ENCODE data around the gene RALGPS1. TPM values are rescaled to one million over a fixed set of nuclear protein-coding genes. Genes with fewer than 3 reads are reported as not detected.

The RALGPS1 gene
- total RNA-seq, 2 experiments from 2014 or later = 14.1 to 14.4 TPM

DNA sequence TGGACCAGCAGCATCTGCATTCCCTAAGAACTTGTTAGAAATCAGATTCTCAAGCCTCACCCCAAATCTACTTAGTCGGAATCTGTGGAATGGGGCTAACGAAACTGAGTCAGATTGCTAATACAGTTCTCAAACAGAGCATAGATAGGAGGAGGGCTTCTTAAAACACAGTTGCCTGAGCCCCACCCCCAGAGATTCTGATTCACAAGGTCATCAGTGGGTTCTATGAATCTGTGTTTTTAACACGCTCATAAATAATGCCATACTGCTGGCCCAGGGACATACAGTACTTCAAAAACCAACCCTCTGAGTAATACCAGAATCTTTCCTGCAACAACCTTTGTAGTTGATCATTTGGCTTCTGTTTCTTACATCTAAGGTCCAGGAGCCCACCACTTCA, 317.1 kb downstream of the RALGPS1 start:
- Histone ChIP-seq H2AFZ (ENCODE audit: low read length) (no peak overlapping the region), H3K4me1 (ENCODE audit: insufficient read depth, low read length, poor library complexity, severe bottlenecking) (no peaks in the 10 kb centered on the region), H4K20me1 (ENCODE audit: insufficient read depth, low read length) (no peaks in the 10 kb centered on the region), H3K4me2 (ENCODE audit: low read length) (no peak overlapping the region), H3K4me3 (ENCODE audit: low read depth, low read length, poor library complexity, severe bottlenecking) (no peak overlapping the region), H3K36me3 (ENCODE audit: insufficient read depth, low read length) (no peaks in the 10 kb centered on the region; the same call in 1 of the 2 replicates), H3K79me2 (ENCODE audit: insufficient read depth, low read depth, low read length) (no peaks in the 10 kb centered on the region), H3K27ac (ENCODE audit: low read depth, low read length, poor library complexity, severe bottlenecking) (no peak overlapping the region), H3K9me3 (ENCODE audit: low read length) (no peaks in the 10 kb centered on the region), H3K9me2 (ENCODE audit: insufficient read depth, low read length) (no peaks in the 10 kb centered on the region)
- POLR2A ChIA-PET = no interaction called here
- no peak for TF ChIP-seq EZH2phosphoT487 (IDR thresholded peaks at IDR 0.05; ENCODE audit: borderline replicate concordance, low read depth, low read length)
- TF ChIP-seq CTCF (conservative IDR thresholded peaks at IDR 0.05; ENCODE audit: low read length) = no peak
- BruUV-seq (replicated peaks) = no TSS peak
- intact Hi-C loops (cut with micrococcal nuclease; ENCODE audit: unreplicated experiment) = no loop called here
- CTCF ChIA-PET (ENCODE audit: unreplicated experiment) = no interaction called here
- DNase-seq (ENCODE audit: low spot score) = no peak

- H2AFZ ChIP-seq (ENCODE audit: low read length) = no peak overlapping the region
- no peaks in the 10 kb centered on the region for H3K4me1 ChIP-seq (ENCODE audit: insufficient read depth, low read length, poor library complexity, severe bottlenecking)
- H3K9me3 ChIP-seq (ENCODE audit: low read length) = no peaks in the 10 kb centered on the region
- H3K79me2 ChIP-seq (ENCODE audit: insufficient read depth, low read depth, low read length) = no peaks in the 10 kb centered on the region
- no TSS peak for BruUV-seq (replicated peaks)
- intact Hi-C loops (cut with micrococcal nuclease; ENCODE audit: unreplicated experiment) = no loop called here
- CTCF ChIA-PET (ENCODE audit: unreplicated experiment) = no interaction called here
- no peak overlapping the region for H3K27ac ChIP-seq (ENCODE audit: low read depth, low read length, poor library complexity, severe bottlenecking)
- no peak overlapping the region for H3K4me3 ChIP-seq (ENCODE audit: low read depth, low read length, poor library complexity, severe bottlenecking)
- H4K20me1 ChIP-seq (ENCODE audit: insufficient read depth, low read length) = no peaks in the 10 kb centered on the region
- H3K36me3 ChIP-seq (ENCODE audit: insufficient read depth, low read length) = no peaks in the 10 kb centered on the region; the same call in 1 of the 2 replicates
- H3K9me2 ChIP-seq (ENCODE audit: insufficient read depth, low read length) = no peaks in the 10 kb centered on the region
- no peak overlapping the region for H3K4me2 ChIP-seq (ENCODE audit: low read length)
- no peak for DNase-seq (ENCODE audit: low spot score)
- POLR2A ChIA-PET = no interaction called here
- TF ChIP-seq CTCF (conservative IDR thresholded peaks at IDR 0.05; ENCODE audit: low read length) (no peak), EZH2phosphoT487 (IDR thresholded peaks at IDR 0.05; ENCODE audit: borderline replicate concordance, low read depth, low read length) (no peak)
Measured at GRCh38 chr9:127232833-127233549, 318.4 kb downstream of the RALGPS1 start.

DNA sequence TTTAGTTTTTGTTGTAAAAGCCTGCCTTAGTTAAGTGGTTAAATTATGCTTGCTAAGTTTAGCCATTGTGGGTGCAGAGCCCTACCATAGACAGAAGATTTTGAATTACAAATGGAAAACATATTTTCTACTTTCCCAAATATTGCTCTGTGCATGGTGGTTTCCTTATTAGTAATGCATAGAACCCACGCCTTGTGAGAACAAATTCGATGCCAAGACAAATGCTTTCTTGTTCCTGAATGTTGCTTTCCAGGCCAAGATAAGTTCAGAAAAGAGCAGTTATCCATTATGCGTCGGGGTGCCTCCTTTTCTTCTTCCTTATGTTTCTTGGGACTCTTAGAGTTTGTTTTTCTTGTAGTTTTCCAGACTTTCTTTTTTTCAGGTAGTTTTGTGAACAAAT, 319.0 kb downstream of the RALGPS1 start:
- H3K4me3 ChIP-seq (ENCODE audit: low read depth, low read length, poor library complexity, severe bottlenecking) = no peak overlapping the region
- H3K4me1 ChIP-seq (ENCODE audit: insufficient read depth, low read length, poor library complexity, severe bottlenecking) = no peaks in the 10 kb centered on the region
- H3K4me2 ChIP-seq (ENCODE audit: low read length) = no peak overlapping the region
- no TSS peak for BruUV-seq (replicated peaks)
- TF ChIP-seq EZH2phosphoT487 (IDR thresholded peaks at IDR 0.05; ENCODE audit: borderline replicate concordance, low read depth, low read length) (no peak), CTCF (conservative IDR thresholded peaks at IDR 0.05; ENCODE audit: low read length) (no peak)
- H3K9me2 ChIP-seq (ENCODE audit: insufficient read depth, low read length) = no peaks in the 10 kb centered on the region
- DNase-seq (ENCODE audit: low spot score) = no peak
- H2AFZ ChIP-seq (ENCODE audit: low read length) = no peak overlapping the region
- CTCF ChIA-PET (ENCODE audit: unreplicated experiment) = no interaction called here
- POLR2A ChIA-PET = no interaction called here
- H4K20me1 ChIP-seq (ENCODE audit: insufficient read depth, low read length) = no peaks in the 10 kb centered on the region
- intact Hi-C loops (cut with micrococcal nuclease; ENCODE audit: unreplicated experiment) = no loop called here
- H3K27ac ChIP-seq (ENCODE audit: low read depth, low read length, poor library complexity, severe bottlenecking) = no peak overlapping the region
- no peaks in the 10 kb centered on the region; the same call in 1 of the 2 replicates for H3K36me3 ChIP-seq (ENCODE audit: insufficient read depth, low read length)
- no peaks in the 10 kb centered on the region for H3K9me3 ChIP-seq (ENCODE audit: low read length)
- no peaks in the 10 kb centered on the region for H3K79me2 ChIP-seq (ENCODE audit: insufficient read depth, low read depth, low read length)

Measured in OCI-LY7 (cell line).